Bronchial epithelial cell (primary cell): Measurements from ENCODE around the gene DESI1. TPM values are rescaled to one million over a fixed set of nuclear protein-coding genes. Genes with fewer than 3 reads are reported as not detected.

Experiments used
- DNase-seq: peaks from one replicate; pipeline ENCODE4 v3.0.0-alpha.2; 2010; ENCODE audit warnings: low read depth
- FAIRE-seq: peaks from 2 replicates; lab custom pipeline; 2011; peaks lifted over from hg19 to GRCh38; lab: Jason Lieb, UNC
- H3K27me3 ChIP-seq: 2 replicates; pipeline ENCODE4 v1.5.1; 2011; ENCODE audit warnings: low read length; ENCODE audit not compliant: control insufficient read depth, insufficient read depth
- H3K36me3 ChIP-seq: 2 replicates; pipeline ENCODE4 v1.5.1; 2011; ENCODE audit warnings: low read length; ENCODE audit not compliant: control insufficient read depth, insufficient read depth
- H3K4me3 ChIP-seq: 2 replicates; pipeline ENCODE4 v1.5.1; 2011; ENCODE audit warnings: mild to moderate bottlenecking, low read depth, low read length, control low read depth
- CTCF ChIP-seq: IDR thresholded peaks from 2 replicates; pipeline ENCODE4 v1.5.1; 2011; ENCODE audit warnings: mild to moderate bottlenecking, moderate library complexity, low read length, control low read depth, inconsistent platforms; ENCODE audit not compliant: insufficient read depth, severe bottlenecking
- total RNA-seq: library from RNA; depleted of rRNA; stranded (reverse); fragments of >200 nt; gene quantifications from 2 replicates; pipeline ENCODE4 v1.2.1, GENCODE V29; 2014

Gene DESI1
- total RNA-seq, 1 donor from 2014 or later: 10.8 TPM

GRCh38 chr22:41579297-41579996, 41.4 kb downstream of the DESI1 start:
- no peak for FAIRE-seq

DNA sequence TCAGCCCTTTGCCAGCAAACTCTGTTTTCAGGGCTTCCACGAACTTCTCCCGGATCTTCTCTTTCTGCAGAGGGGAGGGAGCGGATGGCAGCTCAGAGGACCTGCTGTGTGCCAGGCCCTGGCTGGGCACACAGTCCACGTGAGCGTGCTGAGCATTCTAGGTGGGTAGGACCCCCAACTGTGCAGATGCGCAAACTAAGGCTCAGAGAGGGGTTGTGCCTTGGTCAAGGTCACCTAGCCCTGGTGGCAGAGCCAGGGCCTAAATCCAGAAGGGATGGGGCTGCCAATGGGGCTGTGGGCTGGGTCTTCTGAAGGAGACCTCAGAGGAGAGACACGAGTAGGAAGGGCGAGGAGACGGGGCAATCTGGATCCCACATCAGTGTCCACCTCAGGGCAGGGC, 42.0 kb downstream of the DESI1 start:
- Histone ChIP-seq H3K27me3 (no peaks in the 10 kb centered on the region), H3K4me3 (no peak overlapping the region), H3K36me3 (peaks cover 17% of the 10 kb centered on the region)
- DNase-seq (no peak), FAIRE-seq (no peak)
- no peak for TF ChIP-seq CTCF

More at GRCh38 chr22:41579297-41579996, 41.4 kb downstream of the DESI1 start:
- no peak for DNase-seq
- H3K27me3 ChIP-seq: no peaks in the 10 kb centered on the region
- no peak for TF ChIP-seq CTCF
- H3K4me3 ChIP-seq: no peak overlapping the region
- peaks cover 21% of the 10 kb centered on the region for H3K36me3 ChIP-seq

GRCh38 chr22:41578114-41578513, 42.7 kb downstream of the DESI1 start:
- FAIRE-seq: no peak
- H3K36me3 ChIP-seq: peaks cover 17% of the 10 kb centered on the region
- H3K4me3 ChIP-seq: no peak overlapping the region
- no peak for TF ChIP-seq CTCF
- DNase-seq: no peak
- no peaks in the 10 kb centered on the region for H3K27me3 ChIP-seq

DNA sequence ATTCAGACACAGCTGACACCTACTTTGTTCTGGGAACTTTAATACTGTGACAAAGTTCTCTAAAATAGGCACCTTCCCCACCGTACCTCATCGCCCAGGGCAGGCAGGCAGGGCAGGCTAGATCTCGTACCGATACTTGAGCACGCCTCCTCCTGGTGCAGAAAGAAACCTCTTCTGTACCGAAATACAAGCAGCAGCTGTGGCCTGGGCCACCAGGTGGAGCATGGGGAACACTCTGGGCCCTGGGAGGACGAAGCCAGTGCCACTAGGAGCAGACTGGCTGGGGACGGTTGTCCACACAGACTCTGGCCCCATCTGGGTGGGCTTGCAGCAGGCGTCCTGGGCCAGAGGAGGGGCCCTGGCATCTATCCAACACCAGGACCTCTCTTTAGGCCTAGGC, 44.0 kb downstream of the DESI1 start:
- FAIRE-seq (no peak), DNase-seq (peak; percentile 39)
- H3K27me3 ChIP-seq: no peaks in the 10 kb centered on the region
- peak; percentile 63 for TF ChIP-seq CTCF
- no peak overlapping the region for H3K4me3 ChIP-seq
- H3K36me3 ChIP-seq: peaks cover 14% of the 10 kb centered on the region

- H3K27me3 ChIP-seq: no peaks in the 10 kb centered on the region
- peaks cover 14% of the 10 kb centered on the region for H3K36me3 ChIP-seq
- no peak overlapping the region for H3K4me3 ChIP-seq
- no peak for TF ChIP-seq CTCF
- FAIRE-seq: no peak
- no peak for DNase-seq
Measured at GRCh38 chr22:41575533-41575932, 45.3 kb downstream of the DESI1 start.
